Gastroesophageal sphincter (tissue), 3 donors: ENCODE data around the gene RBPJ.

Source experiments
- CTCF ChIP-seq, 4 experiments: fragments of 200-600 bp in 2 of 4; fragments of 450-650 bp in 2 of 4; sonication (generic) in 1 of 4; IDR thresholded peaks; one replicate each; pipeline ENCODE4 v1.5.1; 2017 to 2019; ENCODE audit warnings: antibody characterized with exemption in 4 of 4, mild to moderate bottlenecking in 2 of 4, moderate library complexity in 2 of 4
- EP300 ChIP-seq: sonication (generic); formaldehyde crosslinking; IDR thresholded peaks from one replicate; pipeline ENCODE4 v1.6.1; 2017; ENCODE audit warnings: antibody characterized with exemption, mild to moderate bottlenecking

- TF ChIP-seq CTCF (IDR thresholded peaks at IDR 0.05) = no peak
- TF ChIP-seq EP300 = no peak
These were observed 86.7 kb downstream of the RBPJ start for GRCh38 chr4:26407476-26407875.
